NB4 (cell line): Measurements from ENCODE around the gene FAM227B.
"Not testable (repeated sequence)": the region's sequence is repeated elsewhere in the genome, so short reads cannot be mapped to it uniquely, and the experiment has no call there.

ENCODE experiments used
- CTCF ChIP-seq: IDR thresholded peaks from one replicate; pipeline ENCODE4 v1.5.1; 2012; ENCODE audit warnings: low read depth, low read length
- MYC ChIP-seq: IDR thresholded peaks from 2 replicates; pipeline ENCODE4 v1.6.1; 2011; ENCODE audit warnings: low read depth, low read length
- POLR2A ChIP-seq: IDR thresholded peaks from 2 replicates; pipeline ENCODE4 v1.6.1; 2011; ENCODE audit warnings: mild to moderate bottlenecking; ENCODE audit not compliant: insufficient read length; ENCODE audit errors: extremely low read depth

- TF ChIP-seq CTCF, POLR2A, MYC: not testable (repeated sequence)
These were observed 45.9 kb upstream of the FAM227B start for GRCh38 chr15:49666486-49666885.
